K562 treated with DMSO at 1 percent for 24 hours (cell line): Measurements from ENCODE around the gene WNT3A. TPM values are rescaled to one million over a fixed set of nuclear protein-coding genes. Genes with fewer than 3 reads are reported as not detected.

ENCODE experiments used
- total RNA-seq: library from RNA; unstranded; fragments of 300-600 nt; gene quantifications from 2 replicates; pipeline ENCODE4 v1.2.3, GENCODE V29; 2022; ENCODE audit warnings: low read depth; ENCODE audit not compliant: insufficient read depth

WNT3A gene, protein sequence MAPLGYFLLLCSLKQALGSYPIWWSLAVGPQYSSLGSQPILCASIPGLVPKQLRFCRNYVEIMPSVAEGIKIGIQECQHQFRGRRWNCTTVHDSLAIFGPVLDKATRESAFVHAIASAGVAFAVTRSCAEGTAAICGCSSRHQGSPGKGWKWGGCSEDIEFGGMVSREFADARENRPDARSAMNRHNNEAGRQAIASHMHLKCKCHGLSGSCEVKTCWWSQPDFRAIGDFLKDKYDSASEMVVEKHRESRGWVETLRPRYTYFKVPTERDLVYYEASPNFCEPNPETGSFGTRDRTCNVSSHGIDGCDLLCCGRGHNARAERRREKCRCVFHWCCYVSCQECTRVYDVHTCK
- not detected in 2 replicates for total RNA-seq

DNA sequence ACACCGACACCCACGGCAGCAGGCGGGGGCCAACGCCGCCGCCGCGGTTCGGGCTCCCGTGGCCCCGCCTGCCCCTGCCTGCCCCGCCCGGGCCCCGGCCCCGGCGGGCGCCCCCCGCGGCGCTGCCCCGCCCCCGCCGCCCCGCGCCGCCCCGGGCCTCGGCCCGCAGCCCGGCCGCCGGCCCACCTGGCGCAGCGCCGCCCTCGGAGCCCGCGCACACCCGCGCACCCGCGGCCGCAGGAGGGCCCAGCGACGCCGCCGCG, at the start of gene WNT3A:
WNT3A (plus strand) TSS at position 213 of the 263 bp plus-strand sequence. CDS start 131 bp downstream, outside the sequence.

GRCh38 chr1:228082214-228082917, 75.6 kb downstream of the WNT3A start, which contains the start of gene ARF1:
TSS of gene ARF1 (plus strand) at chr1:228082708. CDS start at chr1:228097115, 14,407 bp downstream.

GRCh38 chr1:228102791-228103620, 96.2 kb downstream of the WNT3A start, which contains the start of gene C1orf35:
TSS of gene C1orf35 (minus strand) at chr1:228103325. CDS start at chr1:228103227, 98 bp downstream.

GRCh38 chr1:228109073-228109961, 102.5 kb downstream of the WNT3A start, which contains the start of gene MRPL55:
TSS of gene MRPL55 (minus strand) at chr1:228109299. CDS start at chr1:228108260, 1,039 bp downstream.

Other genes with a start within 250 kb of the WNT3A start
- 1.2 and 2.9 TPM in 2 replicates for gene PRSS38, start 191.3 kb upstream of the WNT3A start, total RNA-seq
- gene WNT9A, start 59.1 kb upstream of the WNT3A start, total RNA-seq, result 0.49 and 0.68 TPM in 2 replicates
- 616 and 659 TPM in 2 replicates for gene ARF1, start 75.7 kb downstream of the WNT3A start, total RNA-seq
- 55.5 and 62.4 TPM in 2 replicates for gene C1orf35, start 96.3 kb downstream of the WNT3A start, total RNA-seq
- gene MRPL55, start 102.3 kb downstream of the WNT3A start, total RNA-seq, result 145 and 149 TPM in 2 replicates
- 547 and 581 TPM in 2 replicates for gene GUK1, start 133.3 kb downstream of the WNT3A start, total RNA-seq
- gene GJC2, start 142.9 kb downstream of the WNT3A start, total RNA-seq, result 0.28 and 0.57 TPM in 2 replicates
- 6.7 and 6.8 TPM in 2 replicates for gene IBA57, start 158.8 kb downstream of the WNT3A start, total RNA-seq
- gene OBSCN, start 201.0 kb downstream of the WNT3A start, total RNA-seq, result 12.4 and 12.6 TPM in 2 replicates